ENCODE measurements around the gene TCEA2.

The TCEA2 gene

GRCh38 chr20:64079273-64080012 lies 16.4 kb downstream of the TCEA2 start, which contains the start of gene RGS19:
RGS19 (minus strand) TSS chr20:64079518; CDS start chr20:64076886, 2,632 bp downstream.
- peak within 1 kb of the TSS; percentile 76 to 83 for H3K4me3 ChIP-seq (ENCODE audit: insufficient read depth in 1 of 2, low read depth in 1 of 2, low read length in 2 of 2)
- peak within 1 kb of the TSS; percentile 45 to 92 for H3K4ac ChIP-seq (ENCODE audit: low read depth in 1 of 2, low read length in 2 of 2)
- H3K18ac ChIP-seq (ENCODE audit: low read depth in 1 of 2, low read length in 2 of 2), result peak within 1 kb of the TSS; percentile 81 to 95
- peak within 1 kb of the TSS; percentile 91 for H3K4me2 ChIP-seq (ENCODE audit: low read length, poor library complexity, severe bottlenecking)
- peak within 1 kb of the TSS in 1 of 2 experiments; percentile 44 for H3K14ac ChIP-seq (ENCODE audit: low read length in 2 of 2)
- H4K8ac ChIP-seq (ENCODE audit: low read length), result peak within 1 kb of the TSS; percentile 73
- H3K79me1 ChIP-seq (replicated peaks; ENCODE audit: low read length, poor library complexity, severe bottlenecking), result peaks cover 24% of the 10 kb centered on the region
- peak within 1 kb of the TSS; percentile 5 for H3K27ac ChIP-seq (ENCODE audit: low read length, poor library complexity, severe bottlenecking)
- H2AFZ ChIP-seq (ENCODE audit: low read depth, low read length), result peak within 1 kb of the TSS; percentile 29
- H3K4me1 ChIP-seq (ENCODE audit: control insufficient read depth, insufficient read depth, low read depth, low read length), result peaks cover 46% of the 10 kb centered on the region
- H2AK5ac ChIP-seq (ENCODE audit: low read length, severe bottlenecking), result no peak within 1 kb of the TSS
- H4K91ac ChIP-seq (ENCODE audit: low read length), result peak within 1 kb of the TSS; percentile 84
- peaks cover 3 to 28% of the 10 kb centered on the region in 2 experiments for H3K27me3 ChIP-seq (ENCODE audit: control insufficient read depth in 1 of 2, insufficient read depth in 1 of 2, low read length in 2 of 2)
- peak within 1 kb of the TSS; percentile 29 to 43 for H2BK12ac ChIP-seq (ENCODE audit: low read length in 2 of 2)
- 1% methylated on average over 40 of the region's 73 CpGs for WGBS
- H2BK15ac ChIP-seq (ENCODE audit: low read depth, poor library complexity, severe bottlenecking), result peak within 1 kb of the TSS; percentile 1
- peak within 1 kb of the TSS; percentile 88 for H2BK120ac ChIP-seq (ENCODE audit: low read depth, low read length)
- H3K23ac ChIP-seq (ENCODE audit: low read length in 2 of 2), result peak within 1 kb of the TSS in 1 of 2 experiments; percentile 35
- DNase-seq, result no peak
- peaks cover 0 to 24% of the 10 kb centered on the region in 2 experiments for H3K36me3 ChIP-seq (ENCODE audit: control insufficient read depth in 1 of 2, insufficient read depth in 2 of 2, low read depth in 1 of 2, low read length in 2 of 2)
- no peaks in the 10 kb centered on the region for H3K9me3 ChIP-seq (ENCODE audit: control insufficient read depth, low read length)
- peak within 1 kb of the TSS; percentile 24 for H2BK5ac ChIP-seq (ENCODE audit: low read depth, low read length, poor library complexity, severe bottlenecking)
- H3K9ac ChIP-seq (ENCODE audit: low read length), result peak within 1 kb of the TSS; percentile 83

GRCh38 chr20:64080013-64080812 lies 17.2 kb downstream of the TCEA2 start, which contains the start of gene OPRL1:
OPRL1 (plus strand) TSS chr20:64080082; CDS start chr20:64092721, 12,639 bp downstream.
- peak within 1 kb of the TSS; percentile 84 for H4K91ac ChIP-seq (ENCODE audit: low read length)
- peak; percentile 56 for DNase-seq
- peak within 1 kb of the TSS; percentile 45 to 92 for H3K4ac ChIP-seq (ENCODE audit: low read depth in 1 of 2, low read length in 2 of 2)
- peak within 1 kb of the TSS; percentile 83 for H3K9ac ChIP-seq (ENCODE audit: low read length)
- H3K4me2 ChIP-seq (ENCODE audit: low read length, poor library complexity, severe bottlenecking), result peak within 1 kb of the TSS; percentile 91
- peak within 1 kb of the TSS; percentile 1 for H2BK15ac ChIP-seq (ENCODE audit: low read depth, poor library complexity, severe bottlenecking)
- peak within 1 kb of the TSS in 1 of 2 experiments; percentile 35 for H3K23ac ChIP-seq (ENCODE audit: low read length in 2 of 2)
- H3K4me3 ChIP-seq (ENCODE audit: insufficient read depth in 1 of 2, low read depth in 1 of 2, low read length in 2 of 2), result peak within 1 kb of the TSS; percentile 76 to 83
- peaks cover 0 to 17% of the 10 kb centered on the region in 2 experiments for H3K36me3 ChIP-seq (ENCODE audit: control insufficient read depth in 1 of 2, insufficient read depth in 2 of 2, low read depth in 1 of 2, low read length in 2 of 2)
- no peaks in the 10 kb centered on the region for H3K9me3 ChIP-seq (ENCODE audit: control insufficient read depth, low read length)
- H3K18ac ChIP-seq (ENCODE audit: low read depth in 1 of 2, low read length in 2 of 2), result peak within 1 kb of the TSS; percentile 81 to 95
- H2AFZ ChIP-seq (ENCODE audit: low read depth, low read length), result peak within 1 kb of the TSS; percentile 29
- H2BK5ac ChIP-seq (ENCODE audit: low read depth, low read length, poor library complexity, severe bottlenecking), result peak within 1 kb of the TSS; percentile 24
- peak within 1 kb of the TSS; percentile 29 to 43 for H2BK12ac ChIP-seq (ENCODE audit: low read length in 2 of 2)
- peaks cover 24% of the 10 kb centered on the region for H3K79me1 ChIP-seq (replicated peaks; ENCODE audit: low read length, poor library complexity, severe bottlenecking)
- 12% methylated on average over 48 of the region's 62 CpGs for WGBS
- peak within 1 kb of the TSS; percentile 73 for H4K8ac ChIP-seq (ENCODE audit: low read length)
- peaks cover 50% of the 10 kb centered on the region for H3K4me1 ChIP-seq (ENCODE audit: control insufficient read depth, insufficient read depth, low read depth, low read length)
- H2BK120ac ChIP-seq (ENCODE audit: low read depth, low read length), result peak within 1 kb of the TSS; percentile 88
- peaks cover 11 to 35% of the 10 kb centered on the region in 2 experiments for H3K27me3 ChIP-seq (ENCODE audit: control insufficient read depth in 1 of 2, insufficient read depth in 1 of 2, low read length in 2 of 2)
- no peak within 1 kb of the TSS for H2AK5ac ChIP-seq (ENCODE audit: low read length, severe bottlenecking)
- peak within 1 kb of the TSS; percentile 5 for H3K27ac ChIP-seq (ENCODE audit: low read length, poor library complexity, severe bottlenecking)
- peak within 1 kb of the TSS in 1 of 2 experiments; percentile 13 for H3K14ac ChIP-seq (ENCODE audit: low read length in 2 of 2)

GRCh38 chr20:64080813-64081623 lies 18.0 kb downstream of the TCEA2 start:
- Histone ChIP-seq H2BK5ac (ENCODE audit: low read depth, low read length, poor library complexity, severe bottlenecking) (no peak overlapping the region), H3K9ac (ENCODE audit: low read length) (no peak overlapping the region), H3K36me3 (ENCODE audit: control insufficient read depth in 1 of 2, insufficient read depth in 2 of 2, low read depth in 1 of 2, low read length in 2 of 2) (peaks cover 0 to 11% of the 10 kb centered on the region in 2 experiments), H2BK12ac (ENCODE audit: low read length in 2 of 2) (no peak overlapping the region), H3K14ac (ENCODE audit: low read length in 2 of 2) (no peak overlapping the region), H2AK5ac (ENCODE audit: low read length, severe bottlenecking) (no peak overlapping the region), H3K79me1 (replicated peaks; ENCODE audit: low read length, poor library complexity, severe bottlenecking) (peaks cover 24% of the 10 kb centered on the region), H4K91ac (ENCODE audit: low read length) (no peak overlapping the region), H3K27ac (ENCODE audit: low read length, poor library complexity, severe bottlenecking) (no peak overlapping the region), H3K4ac (ENCODE audit: low read depth in 1 of 2, low read length in 2 of 2) (no peak overlapping the region), H3K27me3 (ENCODE audit: control insufficient read depth in 1 of 2, insufficient read depth in 1 of 2, low read length in 2 of 2) (peaks cover 19 to 43% of the 10 kb centered on the region in 2 experiments), H3K23ac (ENCODE audit: low read length in 2 of 2) (no peak overlapping the region), H2BK15ac (ENCODE audit: low read depth, poor library complexity, severe bottlenecking) (no peak overlapping the region), H2BK120ac (ENCODE audit: low read depth, low read length) (no peak overlapping the region), H3K4me1 (ENCODE audit: control insufficient read depth, insufficient read depth, low read depth, low read length) (peaks cover 50% of the 10 kb centered on the region), H2AFZ (ENCODE audit: low read depth, low read length) (no peak overlapping the region), H3K4me2 (ENCODE audit: low read length, poor library complexity, severe bottlenecking) (no peak overlapping the region), H4K8ac (ENCODE audit: low read length) (no peak overlapping the region), H3K4me3 (ENCODE audit: insufficient read depth in 1 of 2, low read depth in 1 of 2, low read length in 2 of 2) (peak overlapping the region in 1 of 2 experiments; percentile 75), H3K18ac (ENCODE audit: low read depth in 1 of 2, low read length in 2 of 2) (no peak overlapping the region), H3K9me3 (ENCODE audit: control insufficient read depth, low read length) (no peaks in the 10 kb centered on the region)
- WGBS, result 82% methylated on average over 16 of the region's 17 CpGs
- DNase-seq, result no peak

Measured in mesenchymal stem cell (in vitro differentiated cells and primary cell).